ENCODE measurements around the gene LYPD6B.

Gene LYPD6B

GRCh38 chr2:149015501-149015900 lies 23.0 kb upstream of the LYPD6B start:
- no peak for DNase-seq

DNA sequence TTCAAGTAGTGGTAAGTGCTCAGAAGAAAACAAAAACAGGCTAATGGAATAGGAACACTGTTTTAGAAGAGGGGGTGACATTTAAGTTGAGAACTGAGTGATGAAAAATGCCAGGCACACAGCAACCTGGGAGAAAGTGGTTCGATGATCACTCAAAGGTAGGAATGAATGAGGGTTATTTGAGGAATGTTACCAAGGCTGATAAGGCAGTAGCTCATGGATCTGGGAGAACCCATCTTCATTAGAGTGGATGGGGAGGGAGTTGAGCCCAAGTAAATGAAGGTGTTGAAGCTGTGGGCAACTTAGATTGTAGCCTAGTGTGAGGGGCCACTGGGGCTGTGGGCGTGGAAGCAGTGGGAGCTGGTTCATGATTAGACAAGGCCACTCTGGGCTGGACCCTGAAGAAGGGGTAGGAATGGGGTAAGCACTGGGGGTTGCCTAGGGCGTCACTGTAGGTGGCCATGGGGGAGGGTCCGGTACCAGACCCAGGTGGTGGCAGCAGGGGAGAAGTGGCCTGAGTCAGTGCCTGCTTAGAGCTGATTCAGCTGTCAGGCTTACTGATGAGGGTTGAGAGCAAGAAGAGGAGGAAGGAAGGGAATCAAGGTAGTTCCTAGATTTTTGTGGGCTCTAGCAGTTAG lies 22.5 kb upstream of the LYPD6B start:
- no peak for DNase-seq

- peak; percentile 91 for DNase-seq
Measured at GRCh38 chr2:149017116-149017985, 21.1 kb upstream of the LYPD6B start.

DNA sequence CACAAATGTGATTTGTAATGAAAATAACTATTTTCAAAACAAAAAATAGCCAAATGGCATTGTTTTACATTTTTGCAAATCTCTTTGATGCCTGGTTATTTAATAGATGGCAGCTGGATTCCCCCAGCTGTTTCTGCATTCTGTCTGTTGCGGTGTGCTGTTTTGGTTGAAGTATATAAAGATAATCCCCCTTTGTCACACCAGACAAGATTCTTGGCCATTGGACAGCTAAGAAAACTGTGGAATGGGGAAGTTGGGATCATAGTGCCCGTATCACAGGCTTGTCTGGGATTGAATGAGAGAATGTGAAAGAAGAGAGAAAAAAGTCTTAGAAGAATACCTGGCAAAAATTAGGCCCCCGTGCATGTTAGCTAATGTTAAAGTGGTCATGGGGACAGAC lies 19.5 kb upstream of the LYPD6B start:
- no peak for DNase-seq

- no peak for DNase-seq
Measured at GRCh38 chr2:149019768-149020167, 18.7 kb upstream of the LYPD6B start.

- no peak for DNase-seq
Measured at GRCh38 chr2:149020432-149020851, 18.1 kb upstream of the LYPD6B start.

DNA sequence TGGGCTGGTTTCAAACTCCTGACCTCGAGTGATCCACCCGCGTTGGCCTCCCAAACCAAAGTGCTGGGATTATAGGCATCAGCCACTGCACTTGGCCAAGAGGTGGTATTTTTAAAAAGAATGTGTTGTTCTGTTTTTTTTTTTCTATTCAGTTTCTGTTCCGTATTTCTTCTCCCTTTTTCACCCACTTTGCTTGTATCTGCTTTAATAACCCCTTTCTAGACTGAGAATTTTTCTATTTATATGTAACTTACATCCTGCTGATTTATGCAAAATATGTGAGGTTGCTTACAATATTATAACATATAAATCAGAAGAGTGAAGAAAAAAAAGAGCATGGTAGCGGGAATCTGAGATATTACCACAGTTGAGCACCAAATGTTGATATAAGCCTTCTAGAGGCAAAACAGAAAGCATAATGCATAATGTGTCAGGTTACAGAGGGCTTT lies 17.2 kb upstream of the LYPD6B start:
- DNase-seq, result no peak

- DNase-seq, result no peak
Measured at GRCh38 chr2:149021761-149022160, 16.7 kb upstream of the LYPD6B start.

- DNase-seq, result no peak
Measured at GRCh38 chr2:149023091-149023490, 15.4 kb upstream of the LYPD6B start.

DNA sequence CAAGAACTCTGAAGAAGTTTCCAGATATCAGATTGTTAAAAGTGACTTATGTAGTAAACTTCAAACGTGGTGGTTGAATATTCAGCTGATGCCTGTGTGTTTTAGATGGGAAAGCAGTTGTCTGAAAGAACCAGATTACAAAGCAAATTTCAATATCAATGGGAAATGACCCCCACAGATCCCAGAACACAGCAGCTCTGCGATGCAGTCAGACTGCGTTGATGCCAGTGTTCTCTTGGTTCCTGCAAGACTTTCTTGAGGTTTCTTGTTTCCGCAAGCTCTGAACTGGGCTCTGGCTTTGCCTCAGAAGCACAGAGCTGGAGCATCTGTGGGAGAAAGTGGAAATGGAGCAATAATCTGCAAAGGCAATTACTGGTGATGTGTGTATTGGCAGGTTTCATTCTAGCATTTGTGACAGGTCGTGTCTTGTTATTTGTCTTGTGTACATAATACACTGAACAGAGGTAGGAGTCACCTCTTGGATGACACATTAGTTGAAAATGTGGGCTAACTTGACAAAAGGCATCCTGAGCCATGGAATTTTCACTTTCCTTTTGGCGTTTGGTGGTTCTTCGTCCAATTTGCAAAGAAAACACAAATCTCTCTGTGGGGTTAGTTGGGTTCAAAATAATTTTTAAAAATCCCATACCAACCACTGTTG lies 10.8 kb upstream of the LYPD6B start:
- no peak for DNase-seq

GRCh38 chr2:149028377-149028776 lies 10.1 kb upstream of the LYPD6B start:
- DNase-seq, result no peak

- DNase-seq, result no peak
Measured at GRCh38 chr2:149028891-149029290, 9.6 kb upstream of the LYPD6B start.

GRCh38 chr2:149029307-149029965 lies 9.1 kb upstream of the LYPD6B start:
- DNase-seq, result no peak

DNA sequence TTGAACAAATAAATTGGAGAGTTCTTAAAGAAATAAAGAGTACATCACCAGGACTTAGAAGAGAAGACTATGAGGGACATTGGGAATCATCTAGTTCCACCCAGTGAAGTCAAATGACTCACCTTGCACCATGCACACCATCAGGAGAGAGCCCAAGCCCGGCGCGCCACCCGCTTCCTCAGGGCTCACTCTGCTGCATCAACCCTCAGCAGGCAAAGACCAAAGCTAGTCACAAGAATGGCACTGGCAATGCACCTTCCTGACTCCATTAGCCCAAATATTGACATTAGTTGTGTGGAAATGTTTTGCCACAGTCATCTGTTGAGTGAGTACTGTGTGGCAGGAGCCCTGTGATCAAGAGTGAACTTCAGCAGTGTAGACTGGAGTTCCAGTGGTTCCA lies 7.1 kb upstream of the LYPD6B start:
- no peak for DNase-seq

DNA sequence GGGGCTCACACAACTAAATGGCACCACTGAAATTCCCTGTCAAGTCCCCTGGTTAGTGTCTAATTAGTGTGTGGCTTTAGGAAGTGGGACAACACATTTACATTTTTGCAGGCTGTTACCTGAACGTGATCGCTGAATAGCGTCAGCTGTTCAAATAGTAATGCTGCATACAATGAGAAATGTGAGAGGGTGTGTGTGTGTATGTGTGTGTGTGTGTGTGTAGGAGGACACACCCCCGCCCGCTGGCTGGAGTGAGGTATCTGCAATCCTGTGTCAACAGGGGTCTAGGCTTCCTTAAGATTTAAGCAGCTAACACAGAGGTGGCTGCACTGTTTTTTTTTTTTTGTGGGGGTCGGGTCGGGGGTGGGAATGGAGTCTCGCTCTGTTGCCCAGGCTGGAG lies 4.8 kb upstream of the LYPD6B start:
- DNase-seq, result no peak

- no peak for DNase-seq
Measured at GRCh38 chr2:149034406-149034805, 4.1 kb upstream of the LYPD6B start.

DNA sequence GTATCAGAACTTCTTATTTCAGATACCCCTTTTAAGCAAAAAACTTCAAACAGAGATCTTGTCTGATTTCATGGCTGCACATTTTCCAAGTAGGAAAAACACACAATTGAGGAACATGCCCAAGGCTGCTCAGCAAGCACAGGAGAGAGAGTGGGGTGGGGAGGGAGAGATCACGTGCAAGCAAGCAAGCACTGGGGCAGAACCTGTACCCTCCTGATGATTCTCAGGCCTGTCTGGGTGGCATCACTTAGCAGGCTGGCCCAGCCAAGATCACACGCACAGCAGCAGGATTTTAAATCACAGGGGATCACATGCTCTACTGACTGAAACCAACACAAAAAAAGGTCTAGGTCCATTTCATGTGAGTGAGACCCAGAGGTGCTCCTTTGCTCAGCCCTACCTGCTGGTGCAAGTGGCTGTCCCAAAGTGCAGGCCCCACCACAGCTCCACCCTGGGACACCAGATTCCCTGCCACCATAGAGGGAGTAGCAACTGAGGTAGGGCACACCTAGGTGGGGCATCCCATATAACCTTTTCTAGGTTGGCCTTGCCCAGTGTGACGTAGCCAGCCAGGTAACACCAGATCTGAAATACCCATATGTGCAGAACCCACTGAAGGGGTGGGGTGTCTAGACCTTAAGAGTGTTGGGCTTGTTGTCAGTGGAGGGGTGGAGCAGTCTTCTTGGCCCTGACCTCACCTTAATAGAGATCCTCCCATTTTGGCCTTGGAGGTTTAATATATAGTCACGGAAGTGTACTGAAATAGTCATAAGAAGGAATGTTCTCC lies 1.8 kb upstream of the LYPD6B start:
- DNase-seq, result no peak

DNA sequence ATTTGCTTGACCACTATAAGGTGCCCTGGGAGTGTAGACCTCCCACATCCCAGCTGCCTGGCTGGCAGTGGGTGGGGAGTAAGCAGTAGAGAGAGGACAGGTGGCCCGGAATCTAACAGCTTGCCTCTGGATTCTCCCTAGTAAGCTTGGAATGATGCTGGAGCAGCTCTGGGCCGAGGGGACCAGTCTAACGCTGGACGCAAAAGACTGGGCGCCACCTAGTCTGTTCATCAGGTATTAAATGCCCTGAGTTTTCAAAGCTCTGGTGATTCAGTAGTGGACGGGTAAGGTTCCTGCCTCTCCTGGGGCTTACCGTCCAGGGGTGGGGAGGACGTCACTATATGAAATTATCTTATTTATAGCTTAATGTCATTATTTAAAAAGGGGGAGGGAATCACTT lies 648 bp upstream of the LYPD6B start:
- DNase-seq, result no peak

- DNase-seq, result no peak
Measured at GRCh38 chr2:149039213-149039724, 770 bp downstream of the LYPD6B start.

DNA sequence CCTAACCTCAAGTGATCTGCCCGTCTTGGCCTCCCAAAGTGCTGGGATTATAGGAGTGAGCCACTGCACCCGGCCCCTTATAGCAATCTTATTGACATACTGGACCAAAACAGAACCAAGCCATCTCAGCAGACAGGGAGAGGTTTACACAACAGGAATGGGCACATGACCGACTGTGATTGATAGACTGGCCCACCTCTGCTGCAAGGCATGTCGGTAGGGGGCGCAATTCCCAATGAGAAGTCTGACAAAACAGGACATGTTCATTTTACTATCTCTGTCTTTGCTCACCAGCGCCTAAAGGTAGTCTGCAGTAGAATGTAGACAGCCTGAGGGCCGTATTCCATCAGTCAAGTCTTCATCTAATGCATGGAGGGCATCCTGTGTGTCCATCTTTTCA lies 2.0 kb downstream of the LYPD6B start:
- DNase-seq, result peak; percentile 65

GRCh38 chr2:149041482-149041881 lies 3.0 kb downstream of the LYPD6B start:
- DNase-seq, result no peak

DNA sequence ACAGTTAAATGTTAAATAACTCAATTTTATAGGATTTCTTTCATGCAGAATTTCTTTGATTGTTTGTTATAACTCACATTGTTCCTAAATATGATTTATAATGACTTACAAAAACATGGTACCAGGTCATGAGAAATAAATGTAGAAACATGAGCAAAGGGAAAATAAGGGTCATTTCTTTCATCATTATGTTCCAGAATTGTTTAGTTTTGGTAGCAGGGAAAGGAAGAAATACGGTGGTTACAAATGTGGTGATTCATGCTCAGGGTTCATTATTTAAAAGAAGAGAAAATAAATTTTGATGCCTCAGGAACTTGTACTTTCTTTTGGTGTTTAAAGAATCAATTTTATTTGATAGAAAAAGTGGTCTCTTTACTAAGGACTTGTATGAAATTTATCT lies 4.4 kb downstream of the LYPD6B start:
- no peak for DNase-seq

All from hematopoietic multipotent progenitor cell treated with erythropoietin and hydrocortisone succinate and interleukin-3 and kit ligand, for 6 days (in vitro differentiated cells).